C1 segment of cervical spinal cord (tissue), 14 donors: ENCODE results near the gene SPC24.
"Not testable (repeated sequence)": the region's sequence is repeated elsewhere in the genome, so short reads cannot be mapped to it uniquely, and the experiment has no call there.

ENCODE experiments used
- DNase-seq, 14 donors: peaks; one replicate each; lab custom pipeline; 2025; lab: John Stamatoyannopoulos, UW

The SPC24 gene

GRCh38 chr19:11192957-11193939, 37.7 kb upstream of the SPC24 start:
- DNase-seq = no peak

- no peak for DNase-seq
These were observed 36.4 kb upstream of the SPC24 start for GRCh38 chr19:11191934-11192333.

- DNase-seq = no peak
These were observed 35.7 kb upstream of the SPC24 start for GRCh38 chr19:11191273-11191755.

GRCh38 chr19:11190501-11190900, 34.9 kb upstream of the SPC24 start:
- no peak for DNase-seq

GRCh38 chr19:11187441-11187840, 31.9 kb upstream of the SPC24 start:
- no peak for DNase-seq

GRCh38 chr19:11182994-11183393, 27.4 kb upstream of the SPC24 start:
- no peak for DNase-seq

- no peak for DNase-seq
These were observed 25.9 kb upstream of the SPC24 start for GRCh38 chr19:11181488-11181887.

- DNase-seq = not testable (repeated sequence)
These were observed 25.4 kb upstream of the SPC24 start for GRCh38 chr19:11180975-11181374.

GRCh38 chr19:11180346-11180745, 24.8 kb upstream of the SPC24 start:
- no peak for DNase-seq

GRCh38 chr19:11179716-11180297, 24.2 kb upstream of the SPC24 start:
- DNase-seq = no peak

- not testable (repeated sequence) for DNase-seq
These were observed 23.5 kb upstream of the SPC24 start for GRCh38 chr19:11179145-11179465.

GRCh38 chr19:11177592-11177991, 22.0 kb upstream of the SPC24 start:
- no peak for DNase-seq

GRCh38 chr19:11176466-11177193, 21.0 kb upstream of the SPC24 start:
- DNase-seq = no peak

- no peak for DNase-seq
These were observed 20.3 kb upstream of the SPC24 start for GRCh38 chr19:11175920-11176319.

GRCh38 chr19:11174336-11174735, 18.8 kb upstream of the SPC24 start:
- no peak for DNase-seq

GRCh38 chr19:11173516-11174155, 18.1 kb upstream of the SPC24 start:
- no peak for DNase-seq

- no peak for DNase-seq
These were observed 17.0 kb upstream of the SPC24 start for GRCh38 chr19:11172576-11172975.

GRCh38 chr19:11171144-11171543, 15.6 kb upstream of the SPC24 start:
- DNase-seq = no peak

GRCh38 chr19:11169896-11170678, 14.5 kb upstream of the SPC24 start:
- no peak for DNase-seq

- DNase-seq = no peak
These were observed 13.0 kb upstream of the SPC24 start for GRCh38 chr19:11168568-11168967.
